NB4 (cell line): ENCODE data around the gene MRPL41.

Experiments used
- CTCF ChIP-seq: IDR thresholded peaks from one replicate; pipeline ENCODE4 v1.5.1; 2012; ENCODE audit warnings: low read depth, low read length
- POLR2A ChIP-seq: IDR thresholded peaks from 2 replicates; pipeline ENCODE4 v1.6.1; 2011; ENCODE audit warnings: mild to moderate bottlenecking; ENCODE audit not compliant: insufficient read length; ENCODE audit errors: extremely low read depth
- TF ChIP-seq, protein P1 (sequence below): IDR thresholded peaks from 2 replicates; pipeline ENCODE4 v1.6.1; 2011; ENCODE audit warnings: low read depth, low read length

- TF ChIP-seq CTCF (no peak), POLR2A (no peak)
- TF ChIP-seq, protein P1, sequence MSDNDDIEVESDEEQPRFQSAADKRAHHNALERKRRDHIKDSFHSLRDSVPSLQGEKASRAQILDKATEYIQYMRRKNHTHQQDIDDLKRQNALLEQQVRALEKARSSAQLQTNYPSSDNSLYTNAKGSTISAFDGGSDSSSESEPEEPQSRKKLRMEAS, result no peak
Measured at GRCh38 chr9:137545123-137545522, 6.6 kb upstream of the MRPL41 start.
